GM19468 (cell line): ENCODE data around the gene PTPRC.

ENCODE experiments used
- ATAC-seq: cut with Tn5 transposase; IDR thresholded peaks from one replicate; pipeline ENCODE4 v1.9.1; 2021; ENCODE audit warnings: mild to moderate bottlenecking, moderate library complexity, moderate number of reproducible peaks; ENCODE audit not compliant: unreplicated experiment; ENCODE audit errors: extremely low read depth

The PTPRC gene

DNA sequence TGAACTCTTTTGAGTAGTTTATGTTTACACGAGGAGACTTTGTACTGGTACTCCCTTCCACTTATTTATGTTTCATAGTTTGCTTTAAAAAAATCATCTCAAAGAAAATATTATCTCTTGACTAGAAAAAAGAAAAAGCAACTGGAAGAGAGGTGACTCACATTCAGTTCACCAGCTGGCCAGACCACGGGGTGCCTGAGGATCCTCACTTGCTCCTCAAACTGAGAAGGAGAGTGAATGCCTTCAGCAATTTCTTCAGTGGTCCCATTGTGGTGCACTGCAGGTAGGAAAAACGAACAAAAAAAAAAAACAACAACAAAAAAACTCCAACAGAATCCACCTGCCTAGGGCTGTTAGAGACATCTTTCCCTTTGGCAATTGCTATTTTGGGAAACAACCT lies 102.9 kb downstream of the PTPRC start:
- no peak for ATAC-seq

DNA sequence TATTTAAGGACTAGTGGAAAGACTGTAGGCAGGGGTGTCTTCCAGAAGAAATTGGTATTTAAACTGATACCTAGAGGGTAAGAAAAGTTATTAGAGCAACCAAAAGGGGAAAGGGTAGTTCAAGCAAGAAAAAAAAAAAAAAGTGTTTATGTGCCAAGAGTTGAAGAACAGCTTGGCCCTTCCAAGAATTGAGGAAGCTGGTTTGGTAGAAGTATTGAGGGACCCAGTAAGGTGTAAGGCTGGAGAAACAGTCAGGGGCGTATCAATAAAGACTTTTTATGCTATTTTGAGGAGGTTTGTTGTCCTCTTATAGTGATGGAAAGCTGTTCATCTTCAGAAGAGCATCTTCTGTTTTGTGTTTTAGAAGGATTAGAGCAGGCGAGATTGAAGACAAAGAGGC lies 108.3 kb downstream of the PTPRC start:
- no peak for ATAC-seq

DNA sequence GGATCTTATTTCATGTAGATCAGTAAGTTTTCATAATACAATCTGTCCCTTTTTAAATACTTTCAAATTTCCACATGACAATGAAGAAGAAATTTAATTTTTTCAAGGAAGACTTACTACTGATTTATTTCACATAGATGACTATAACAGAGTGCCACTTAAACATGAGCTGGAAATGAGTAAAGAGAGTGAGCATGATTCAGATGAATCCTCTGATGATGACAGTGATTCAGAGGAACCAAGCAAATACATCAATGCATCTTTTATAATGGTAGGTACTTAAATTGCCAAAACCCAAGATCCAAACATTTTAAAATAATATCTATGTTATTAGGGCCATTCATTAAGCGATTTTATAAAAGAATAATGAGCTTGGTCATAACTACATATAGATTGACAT lies 110.4 kb downstream of the PTPRC start:
- ATAC-seq = no peak

DNA sequence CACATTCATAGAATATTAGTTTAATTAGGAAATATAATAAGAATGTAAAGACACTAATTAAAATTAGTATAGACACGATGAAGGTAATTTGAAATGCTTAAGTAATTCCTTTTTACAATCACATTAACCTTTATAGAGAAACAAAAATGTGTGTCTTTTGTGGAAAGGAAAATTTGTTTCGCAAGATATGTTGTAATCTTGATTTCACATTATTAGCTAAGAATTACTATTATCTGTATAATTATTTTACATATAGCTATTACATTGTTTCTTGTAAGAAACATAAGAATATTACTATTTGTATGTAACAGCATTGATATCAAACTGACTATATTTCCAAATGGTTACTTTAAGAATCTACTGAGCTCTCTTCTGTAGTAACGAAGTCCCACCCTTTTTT lies 111.2 kb downstream of the PTPRC start:
- no peak for ATAC-seq

DNA sequence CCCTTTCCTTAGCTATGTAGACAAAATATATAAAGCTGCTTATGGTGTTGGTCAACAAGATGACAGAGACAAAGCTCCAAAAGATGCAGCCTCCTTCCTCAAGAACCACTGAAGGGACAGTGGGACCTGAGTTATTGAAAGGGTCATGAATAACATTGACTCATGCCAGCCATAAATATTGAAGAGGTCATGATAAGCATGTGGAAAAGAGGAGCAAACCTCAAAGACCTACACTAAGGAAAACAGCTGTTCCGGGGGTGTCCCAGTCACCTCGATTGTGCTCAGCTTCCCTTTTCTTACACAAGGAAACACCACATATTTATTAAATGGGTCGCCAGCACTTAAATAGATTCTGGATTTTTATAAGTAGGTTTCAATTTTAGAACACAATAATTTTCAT lies 112.9 kb downstream of the PTPRC start:
- ATAC-seq = no peak

DNA sequence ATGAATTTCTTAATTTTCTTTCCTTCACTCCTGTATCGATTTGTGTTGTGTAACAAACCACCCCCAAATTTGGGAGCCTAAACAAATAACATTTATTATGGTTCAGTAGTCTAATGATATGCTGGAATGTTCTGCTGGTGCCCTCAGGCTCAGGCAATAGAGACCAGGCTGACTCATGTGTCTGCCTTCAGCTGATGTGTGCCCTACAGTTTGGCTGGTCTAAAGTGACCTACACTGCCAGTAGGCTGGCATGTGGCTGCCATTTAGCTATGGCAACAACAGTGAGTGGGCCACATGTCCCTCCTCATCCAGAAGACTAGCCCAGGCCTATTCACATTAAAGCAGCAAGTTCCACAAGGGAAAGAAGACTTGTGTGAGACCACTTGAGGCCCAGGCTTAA lies 115.8 kb downstream of the PTPRC start:
- no peak for ATAC-seq

DNA sequence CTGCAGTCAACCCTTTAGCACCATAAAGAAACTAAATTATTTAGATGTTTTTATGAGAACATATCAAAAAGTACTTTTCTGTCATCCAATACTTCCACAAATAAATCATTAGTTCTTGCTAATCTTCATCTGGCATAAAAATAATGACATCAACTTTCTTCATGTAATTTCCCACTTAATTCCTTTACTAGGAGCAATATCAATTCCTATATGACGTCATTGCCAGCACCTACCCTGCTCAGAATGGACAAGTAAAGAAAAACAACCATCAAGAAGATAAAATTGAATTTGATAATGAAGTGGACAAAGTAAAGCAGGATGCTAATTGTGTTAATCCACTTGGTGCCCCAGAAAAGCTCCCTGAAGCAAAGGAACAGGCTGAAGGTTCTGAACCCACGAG lies 116.9 kb downstream of the PTPRC start:
- no peak for ATAC-seq

DNA sequence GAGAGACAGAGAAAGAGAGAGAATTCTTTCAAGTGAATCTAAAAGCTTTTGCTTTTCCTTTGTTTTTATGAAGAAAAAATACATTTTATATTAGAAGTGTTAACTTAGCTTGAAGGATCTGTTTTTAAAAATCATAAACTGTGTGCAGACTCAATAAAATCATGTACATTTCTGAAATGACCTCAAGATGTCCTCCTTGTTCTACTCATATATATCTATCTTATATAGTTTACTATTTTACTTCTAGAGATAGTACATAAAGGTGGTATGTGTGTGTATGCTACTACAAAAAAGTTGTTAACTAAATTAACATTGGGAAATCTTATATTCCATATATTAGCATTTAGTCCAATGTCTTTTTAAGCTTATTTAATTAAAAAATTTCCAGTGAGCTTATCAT lies 117.6 kb downstream of the PTPRC start:
- no peak for ATAC-seq

DNA sequence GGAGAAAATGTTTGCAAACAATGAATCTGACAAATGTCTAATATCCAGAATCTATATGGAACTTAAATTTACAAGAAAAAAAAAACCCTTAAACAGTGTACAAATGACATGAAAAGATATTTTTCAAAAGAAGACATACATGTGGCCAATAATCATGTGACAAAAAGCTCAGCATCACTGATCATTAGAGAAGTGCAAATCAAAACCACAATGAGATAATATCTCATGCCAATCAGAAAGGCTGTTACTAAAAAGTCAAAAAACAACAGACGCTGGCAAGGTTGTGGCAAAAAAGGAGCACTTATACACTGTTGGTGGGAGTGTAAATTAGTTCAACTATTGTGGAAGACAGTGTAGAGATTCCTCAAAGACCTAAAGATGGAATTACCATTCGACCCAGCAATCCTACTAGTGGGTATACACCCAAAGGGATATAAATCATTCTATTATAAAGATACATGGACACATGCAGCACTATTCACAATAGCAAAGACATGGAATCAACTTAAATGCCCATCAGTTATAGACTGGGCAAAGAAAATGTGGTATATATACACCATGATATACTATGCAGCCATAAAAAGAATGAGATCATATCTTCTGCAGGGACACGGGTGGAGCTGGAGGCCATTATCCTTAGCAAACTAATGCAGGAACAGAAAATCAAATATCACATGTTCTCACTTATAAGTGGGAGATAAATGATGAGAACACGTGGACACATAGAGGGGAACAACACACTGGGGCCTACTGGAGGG lies 123.2 kb downstream of the PTPRC start:
- ATAC-seq = no peak

DNA sequence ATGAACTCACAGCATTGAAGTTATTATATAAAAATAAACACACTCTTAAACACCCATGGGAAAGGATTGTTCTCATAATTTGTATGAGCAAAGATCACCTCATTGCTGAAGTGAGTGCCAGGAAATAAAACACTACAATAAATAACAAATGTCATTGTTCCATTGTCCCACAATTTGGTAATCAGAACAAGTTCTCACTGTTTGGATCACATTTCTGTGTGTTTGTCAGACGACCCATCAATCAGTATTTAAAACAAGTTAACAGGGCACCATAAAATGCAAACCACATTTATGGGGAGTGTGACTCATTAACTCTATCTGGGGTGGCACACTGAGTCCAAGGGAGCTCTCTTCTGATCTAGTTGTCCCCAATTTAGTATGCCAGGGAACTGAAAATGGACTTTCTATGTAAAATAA lies 124.5 kb downstream of the PTPRC start:
- no peak for ATAC-seq

DNA sequence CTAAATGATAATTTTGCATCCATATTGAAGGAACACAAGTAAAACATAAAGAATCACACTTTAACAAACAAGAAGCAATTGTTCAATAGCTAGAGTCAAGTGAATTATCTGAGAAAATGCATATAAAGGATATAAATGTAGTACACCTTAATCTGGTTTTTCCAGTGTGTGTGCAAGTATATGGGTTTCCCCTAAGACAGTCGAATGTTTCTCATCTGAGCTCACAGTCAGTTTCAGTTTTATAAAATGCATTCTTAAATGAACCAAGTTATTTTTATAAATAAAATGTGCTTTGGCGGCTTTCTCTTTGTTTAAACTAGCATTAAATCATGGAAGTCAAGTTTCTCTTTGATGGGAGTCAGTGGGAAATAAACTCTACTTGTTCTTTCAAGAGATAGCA lies 125.9 kb downstream of the PTPRC start:
- no peak for ATAC-seq

DNA sequence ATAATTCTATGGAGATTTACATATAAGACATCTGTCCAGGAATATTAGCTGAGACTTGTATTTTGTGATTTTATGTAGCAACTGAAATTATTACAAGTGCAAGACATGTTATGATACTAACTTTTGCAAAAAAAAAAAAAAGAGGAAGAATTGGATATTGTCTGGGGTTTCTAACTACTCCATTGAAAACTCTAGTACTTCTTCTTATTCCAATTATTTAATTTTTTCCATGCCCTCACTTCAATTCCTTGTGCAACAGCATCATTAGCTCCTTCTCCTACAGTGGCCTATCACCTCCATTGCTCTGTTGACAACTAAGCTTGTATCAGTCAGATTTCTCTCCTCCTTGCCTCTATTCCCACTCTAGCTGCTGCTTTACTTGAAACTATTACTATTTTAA lies 126.6 kb downstream of the PTPRC start:
- ATAC-seq = no peak

DNA sequence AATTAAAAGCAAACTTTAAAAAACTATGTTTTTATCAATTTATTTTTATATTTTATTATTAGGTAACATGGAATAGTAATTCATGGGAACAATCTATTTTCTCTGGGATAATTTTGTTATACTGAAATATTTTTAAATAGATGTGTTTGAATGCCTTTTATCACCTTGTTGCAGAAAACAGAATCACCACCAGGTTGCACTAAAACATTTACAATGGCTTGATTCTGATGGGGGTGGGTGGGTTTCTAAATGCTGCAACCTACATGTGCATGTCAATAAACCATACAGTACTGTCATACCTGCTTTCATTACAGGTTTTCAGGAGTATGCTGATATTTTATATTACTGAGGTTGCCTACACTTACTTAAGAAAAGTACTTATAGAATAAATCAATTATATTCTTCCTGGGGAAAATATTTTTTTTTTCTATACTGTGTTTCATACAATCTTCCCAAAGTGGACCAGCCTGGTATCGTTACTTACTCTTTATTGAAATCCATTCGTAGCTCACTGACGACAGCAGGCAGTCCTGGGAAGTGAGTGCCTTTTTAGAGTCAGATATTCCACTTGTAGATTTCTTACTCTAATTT lies 132.8 kb downstream of the PTPRC start:
- no peak for ATAC-seq

DNA sequence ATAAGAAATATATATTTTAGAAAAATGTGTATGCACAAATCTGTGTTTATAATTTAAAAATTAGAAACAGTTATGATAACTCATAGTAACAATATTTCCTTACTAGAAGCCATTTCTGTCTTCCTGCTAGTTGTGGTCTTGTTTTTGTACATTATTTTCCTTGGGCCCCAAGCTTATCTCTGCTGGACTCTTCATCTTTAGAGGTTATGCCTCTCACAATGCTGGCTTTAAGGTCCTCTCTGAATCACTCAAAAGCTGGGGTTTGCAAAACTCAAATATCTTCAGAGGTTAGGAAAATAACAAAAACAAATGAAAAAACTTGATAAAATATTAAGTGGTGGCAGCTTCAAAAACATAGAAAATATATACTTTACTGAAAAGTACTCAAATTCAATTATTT lies 133.8 kb downstream of the PTPRC start:
- ATAC-seq = no peak

DNA sequence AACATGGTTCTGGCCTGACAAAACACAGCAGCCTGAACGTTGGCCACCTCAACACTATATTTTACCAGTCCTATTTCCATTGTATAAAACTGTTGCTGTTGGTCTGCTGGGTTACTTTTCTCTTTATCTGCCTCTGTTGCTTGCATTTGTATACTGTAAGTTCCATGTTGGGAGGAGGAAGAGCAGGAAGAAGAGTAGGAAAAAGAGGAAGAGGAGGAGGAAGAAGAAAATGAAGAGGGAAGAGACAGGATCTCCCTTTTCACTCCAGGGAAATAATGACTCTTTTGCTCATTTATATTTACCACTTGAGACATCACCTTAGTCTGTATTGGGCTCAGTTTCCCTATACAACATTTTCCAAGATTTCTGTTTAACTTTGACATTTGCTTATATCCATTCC lies 134.2 kb downstream of the PTPRC start:
- ATAC-seq = no peak

DNA sequence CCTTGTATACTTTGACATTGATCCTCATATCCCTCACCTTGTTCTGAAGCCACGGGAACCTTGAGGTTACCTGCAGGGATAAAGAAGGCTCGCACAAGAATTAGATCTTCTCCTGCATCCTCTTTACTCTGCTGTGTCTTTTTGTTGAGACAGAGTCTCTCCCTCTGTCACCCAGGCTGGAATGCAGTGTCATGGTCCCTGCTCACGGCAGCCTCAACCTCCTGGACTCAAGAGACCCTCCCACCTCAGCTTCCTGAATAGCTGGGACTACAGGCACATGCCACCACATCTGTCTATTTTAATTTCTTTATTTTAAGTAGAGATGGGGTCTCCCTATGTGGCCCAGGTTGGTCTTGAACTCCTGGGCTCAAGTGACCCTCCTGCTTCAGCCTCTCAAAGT lies 134.7 kb downstream of the PTPRC start:
- no peak for ATAC-seq

DNA sequence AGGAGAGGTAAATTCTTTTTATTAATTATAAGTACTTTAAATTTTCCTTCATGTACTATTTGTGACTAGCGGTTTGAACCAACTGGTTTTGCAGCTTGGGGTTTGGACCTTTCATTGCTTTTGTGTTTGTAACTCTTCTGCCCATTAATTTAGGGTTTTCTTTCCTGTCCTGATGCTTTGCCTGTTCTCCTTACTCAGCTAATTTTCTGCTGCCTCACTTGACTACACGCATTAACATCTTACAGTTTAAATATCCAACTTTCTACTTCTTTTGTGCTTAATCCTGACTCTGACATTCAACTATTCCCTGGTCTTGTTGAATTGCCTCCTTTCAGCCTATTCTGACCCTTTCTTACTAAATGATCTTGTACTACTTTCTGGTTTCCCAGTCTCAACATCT lies 135.6 kb downstream of the PTPRC start:
- no peak for ATAC-seq

DNA sequence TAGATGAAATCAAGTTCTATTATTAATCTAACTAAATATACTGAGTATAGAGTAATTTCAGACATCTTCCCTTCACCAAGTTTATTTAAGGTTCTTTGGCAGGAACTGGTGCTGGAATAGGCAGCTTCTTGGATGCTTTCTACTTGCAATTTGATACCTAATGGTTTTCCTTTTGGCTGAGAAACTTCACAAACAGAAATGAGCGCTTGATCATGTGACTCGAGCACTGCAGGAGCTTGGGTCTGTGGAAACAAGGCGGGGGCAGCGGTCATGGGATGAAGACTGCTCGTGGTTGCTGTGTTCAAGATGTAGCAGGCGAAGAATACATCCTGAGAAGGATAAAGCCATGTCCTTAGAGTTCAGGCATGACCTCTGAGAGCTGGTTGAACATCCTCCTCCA lies 136.8 kb downstream of the PTPRC start:
- no peak for ATAC-seq

DNA sequence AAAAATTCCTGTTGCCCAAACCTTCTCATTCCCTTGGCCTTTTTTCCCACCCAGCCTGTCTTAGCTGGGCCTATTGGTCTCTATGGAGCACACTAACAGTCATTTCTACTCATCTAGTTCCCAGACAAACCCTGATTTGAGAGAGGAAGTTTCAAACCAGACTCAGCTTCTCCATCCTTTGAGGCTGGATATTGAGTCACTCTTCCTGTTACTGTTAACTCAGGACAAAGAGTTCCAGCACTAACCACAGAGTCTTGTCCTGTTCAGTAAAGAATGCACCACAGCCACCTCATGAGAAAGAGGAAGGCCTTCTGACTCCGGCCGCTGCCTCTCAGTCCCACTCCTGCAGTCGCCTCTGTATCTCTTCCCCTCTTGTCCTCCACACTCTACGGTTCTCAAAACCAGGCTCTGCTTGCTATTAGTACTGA lies 137.8 kb downstream of the PTPRC start:
- ATAC-seq = no peak

DNA sequence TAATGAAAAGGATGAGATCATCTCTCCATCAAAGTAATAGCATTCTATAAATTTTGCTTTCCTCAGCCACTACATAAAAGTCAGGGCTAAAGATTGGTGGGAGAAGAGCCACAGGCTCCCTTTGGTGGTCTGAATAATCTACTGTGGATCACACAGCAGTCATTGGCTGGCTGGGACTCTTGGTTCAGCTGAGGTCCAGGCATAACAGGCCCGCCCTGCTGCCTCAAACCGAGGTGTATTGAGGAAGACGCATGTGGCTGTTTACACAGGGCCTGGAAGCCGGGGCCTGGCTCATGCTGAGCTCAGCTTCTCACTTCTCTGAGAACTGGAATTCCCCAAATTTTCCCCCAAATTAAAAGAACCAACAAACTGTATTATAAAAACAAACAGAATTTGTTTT lies 139.2 kb downstream of the PTPRC start:
- no peak for ATAC-seq

DNA sequence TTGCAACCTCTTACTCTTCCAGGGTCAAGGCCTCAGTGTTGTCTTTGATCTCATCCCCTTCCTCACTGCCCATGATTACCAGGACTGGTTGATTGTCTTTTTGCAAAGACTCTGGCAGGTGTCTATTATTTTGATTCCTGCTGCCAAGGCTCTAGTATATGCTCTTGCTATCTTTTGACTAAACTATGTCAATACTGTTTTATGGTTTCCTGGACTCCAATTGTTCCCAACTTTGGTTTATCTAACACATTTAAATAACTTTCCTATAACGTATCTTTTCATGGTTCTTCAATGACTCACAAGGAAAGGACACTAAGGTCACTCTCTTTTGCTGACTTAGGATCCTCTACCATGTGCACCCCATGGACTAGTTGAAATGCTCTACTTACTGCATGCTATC lies 141.5 kb downstream of the PTPRC start:
- no peak for ATAC-seq

DNA sequence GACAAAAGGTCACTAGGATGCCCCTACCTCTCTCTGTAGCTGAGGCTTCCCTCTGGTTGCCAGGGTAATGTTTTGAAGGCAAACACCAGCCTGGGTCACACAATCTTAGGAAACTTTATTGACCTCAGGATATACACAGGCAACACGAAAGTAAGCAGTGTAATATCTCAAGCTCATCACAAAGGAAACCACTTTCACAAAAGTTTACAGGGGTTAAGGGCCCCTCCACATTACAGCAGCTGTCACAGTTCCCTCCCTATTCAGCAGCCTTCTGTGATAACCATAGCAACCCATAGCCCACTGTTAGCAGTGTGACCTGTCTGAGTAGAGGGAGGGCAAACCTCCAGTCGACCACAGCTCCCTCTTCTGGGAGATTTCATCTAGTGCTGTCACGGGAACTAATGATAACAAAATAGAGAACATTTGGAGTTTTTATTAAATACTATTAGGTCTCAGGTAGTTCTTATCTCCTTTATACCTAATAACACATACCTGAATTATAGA lies 149.8 kb downstream of the PTPRC start:
- no peak for ATAC-seq
